ENCODE results near the gene NCEH1. TPM values are rescaled to one million over a fixed set of nuclear protein-coding genes. Genes with fewer than 3 reads are reported as not detected.

Gene NCEH1
- total and polyA plus RNA-seq, 2 of the 4 experiments (the other 2 are of a cell fraction): 22.3 to 23.3 TPM

- Histone ChIP-seq H3K27me3 (ENCODE audit: control insufficient read depth, insufficient read depth, low read length) (0 out of 2 replicates have a peak, but pooled peaks cover 2% of the 10 kb centered on the region), H3K23ac (ENCODE audit: low read depth, low read length) (no peak overlapping the region), H2BK20ac (ENCODE audit: low read depth, low read length) (no peak overlapping the region), H3K9me1 (ENCODE audit: insufficient read depth, low read length) (no peaks in the 10 kb centered on the region), H3K4ac (ENCODE audit: low read depth, low read length) (no peak overlapping the region), H3K27ac (ENCODE audit: insufficient read depth, low read length) (no peak overlapping the region), H4K8ac (ENCODE audit: low read depth in 2 of 2, low read length in 2 of 2) (no peak overlapping the region), H2BK15ac (ENCODE audit: low read depth, low read length) (no peak overlapping the region), H2BK120ac (ENCODE audit: low read depth, low read length) (no peak overlapping the region), H3K79me1 (ENCODE audit: low read depth in 1 of 2, low read length in 2 of 2) (no peaks in the 10 kb centered on the region), H2BK5ac (ENCODE audit: low read depth, low read length, poor library complexity, severe bottlenecking) (no peak overlapping the region), H3K18ac (ENCODE audit: low read depth, low read length) (no peak overlapping the region), H2AFZ (replicated peaks; ENCODE audit: low read length, poor library complexity) (no peak overlapping the region), H4K91ac (ENCODE audit: insufficient read depth, low read depth, low read length) (no peak overlapping the region), H3K9me3 (ENCODE audit: control insufficient read depth, insufficient read depth, low read length) (peaks cover 2% of the 10 kb centered on the region; the same call in 1 of the 2 replicates), H3K4me2 (ENCODE audit: low read depth, low read length) (no peak overlapping the region), H2AK9ac (replicated peaks; ENCODE audit: low read depth, low read length, poor library complexity) (no peak overlapping the region), H3K56ac (ENCODE audit: extremely low read depth, insufficient read depth, low read length) (no peak overlapping the region), H3K14ac (replicated peaks; ENCODE audit: low read depth, low read length) (no peak overlapping the region), H3K9ac (ENCODE audit: low read depth, low read length) (no peak overlapping the region), H3K4me3 (ENCODE audit: insufficient read depth, low read depth, low read length) (no peak overlapping the region), H3K4me1 (ENCODE audit: control insufficient read depth, insufficient read depth, low read length) (no peaks in the 10 kb centered on the region), H4K20me1 (ENCODE audit: insufficient read depth, low read length) (no peaks in the 10 kb centered on the region), H2AK5ac (ENCODE audit: low read depth, low read length) (no peak overlapping the region), H4K5ac (ENCODE audit: low read depth, low read length) (no peak overlapping the region), H3K36me3 (ENCODE audit: control insufficient read depth, insufficient read depth, low read length) (no peaks in the 10 kb centered on the region)
- CTCF ChIA-PET: no interaction called here
- intact Hi-C loops (cut with micrococcal nuclease): no loop called here
- WGBS, 2 experiments (ENCODE audit: extremely low coverage in 2 of 2, insufficient read length in 1 of 2): 58% methylated on average over 2 of the region's 4 CpGs; no CpG with 5 or more reads in 1 of the 2 experiments
- POLR2A ChIA-PET (ENCODE audit: unreplicated experiment): no interaction called here
- dilution Hi-C loops (cut with HindIII; ENCODE audit: low sequenced_read_pairs, unreplicated experiment): no loop called here
- no peak for ATAC-seq (ENCODE audit: low read depth)
- BruUV-seq (replicated peaks): no TSS peak
- TF ChIP-seq RAD21 (IDR thresholded peaks at IDR 0.05; ENCODE audit: low read length) (no peak), FOS (IDR thresholded peaks at IDR 0.05; ENCODE audit: low read depth, low read length) (no peak), SMC3 (IDR thresholded peaks at IDR 0.05; ENCODE audit: low read depth, low read length) (no peak), MAZ (IDR thresholded peaks at IDR 0.05; ENCODE audit: borderline replicate concordance, low read depth, low read length) (no peak), CEBPB (IDR thresholded peaks at IDR 0.05; ENCODE audit: low read depth, low read length) (no peak), MXI1 (IDR thresholded peaks at IDR 0.05; ENCODE audit: borderline replicate concordance, low read depth, low read length) (no peak), RCOR1 (IDR thresholded peaks at IDR 0.05; ENCODE audit: insufficient replicate concordance, low read length) (no peak), RFX5 (IDR thresholded peaks at IDR 0.05; ENCODE audit: low read depth, low read length) (no peak), CHD1 (IDR thresholded peaks at IDR 0.05; ENCODE audit: low read depth, low read length) (no peak), CTCF (conservative IDR thresholded peaks at IDR 0.05; ENCODE audit: low read depth, low read length) (no peak), BHLHE40 (IDR thresholded peaks at IDR 0.05; ENCODE audit: low read depth, low read length) (no peak)
- no peak for DNase-seq
- in situ Hi-C loops (cut with MboI; ENCODE audit: low sequenced_read_pairs): no loop called here
Observed at GRCh38 chr3:172591125-172591605, 119.7 kb downstream of the NCEH1 start.

All from IMR-90 (cell line).